GM21447 (cell line): ENCODE measurements around the gene DMD.
"Not testable (repeated sequence)": the region's sequence is repeated elsewhere in the genome, so short reads cannot be mapped to it uniquely, and the experiment has no call there.

Experiments used
- ATAC-seq: cut with Tn5 transposase; IDR thresholded peaks from one replicate; pipeline ENCODE4 v1.9.1; 2021; ENCODE audit not compliant: unreplicated experiment

DMD gene

DNA sequence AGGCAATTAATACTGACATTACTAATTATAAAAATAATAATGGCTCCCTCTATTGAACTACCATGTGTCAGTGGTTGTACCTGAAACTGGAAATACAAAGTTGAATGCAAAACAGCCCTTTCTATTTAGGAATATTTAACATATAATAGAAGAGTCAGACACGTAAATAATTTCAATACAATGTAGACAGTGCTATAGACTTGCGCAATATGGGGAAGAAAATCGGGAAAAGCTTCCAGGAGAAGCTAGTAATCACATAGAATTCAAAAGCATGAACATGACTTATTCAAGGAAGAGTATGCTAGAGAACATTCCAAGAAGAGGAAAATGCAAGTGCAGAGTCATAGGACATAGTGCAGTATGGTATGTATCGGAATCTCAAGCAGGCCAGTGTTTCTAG lies 1730.7 kb downstream of the DMD start:
- no peak for ATAC-seq

DNA sequence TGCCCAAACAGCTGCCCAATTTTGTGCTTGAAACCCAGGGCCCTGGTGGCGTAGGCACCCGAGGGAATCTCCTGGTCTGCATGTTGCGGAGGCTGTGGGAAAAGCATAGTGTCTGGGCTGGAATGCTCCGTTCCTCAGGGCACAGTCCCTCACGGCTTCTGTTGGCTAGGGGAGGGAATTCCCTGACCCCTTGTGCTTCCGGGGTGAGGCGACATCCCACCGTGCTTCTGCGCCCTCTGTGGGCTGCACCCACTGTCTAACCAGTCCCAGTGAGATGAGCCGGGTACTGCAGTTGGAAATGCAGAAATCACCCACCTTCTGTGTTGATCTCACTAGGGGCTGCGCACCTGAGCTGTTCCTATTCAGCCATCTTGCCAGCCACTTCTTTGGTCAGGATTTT lies 1740.1 kb downstream of the DMD start:
- no peak for ATAC-seq

DNA sequence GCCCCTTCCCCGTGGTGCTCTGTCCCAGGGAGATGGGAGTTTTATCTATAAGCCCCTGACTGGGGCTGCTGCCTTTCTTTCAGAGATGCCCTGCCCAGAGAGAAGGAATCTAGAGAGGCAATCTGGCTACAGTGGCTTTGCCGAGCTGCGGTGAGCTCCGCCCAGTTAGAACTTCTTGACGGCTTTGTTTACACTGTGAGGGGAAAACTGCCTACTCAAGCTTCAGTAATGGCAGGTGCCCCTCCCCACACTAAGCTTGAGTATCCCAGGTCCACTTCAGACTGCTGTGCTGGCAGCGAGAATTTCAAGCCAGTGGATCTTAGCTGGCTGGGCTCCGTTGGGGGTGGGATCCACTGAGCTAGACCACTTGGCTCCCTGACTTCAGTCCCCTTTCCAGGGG lies 1740.6 kb downstream of the DMD start:
- ATAC-seq = not testable (repeated sequence)

DNA sequence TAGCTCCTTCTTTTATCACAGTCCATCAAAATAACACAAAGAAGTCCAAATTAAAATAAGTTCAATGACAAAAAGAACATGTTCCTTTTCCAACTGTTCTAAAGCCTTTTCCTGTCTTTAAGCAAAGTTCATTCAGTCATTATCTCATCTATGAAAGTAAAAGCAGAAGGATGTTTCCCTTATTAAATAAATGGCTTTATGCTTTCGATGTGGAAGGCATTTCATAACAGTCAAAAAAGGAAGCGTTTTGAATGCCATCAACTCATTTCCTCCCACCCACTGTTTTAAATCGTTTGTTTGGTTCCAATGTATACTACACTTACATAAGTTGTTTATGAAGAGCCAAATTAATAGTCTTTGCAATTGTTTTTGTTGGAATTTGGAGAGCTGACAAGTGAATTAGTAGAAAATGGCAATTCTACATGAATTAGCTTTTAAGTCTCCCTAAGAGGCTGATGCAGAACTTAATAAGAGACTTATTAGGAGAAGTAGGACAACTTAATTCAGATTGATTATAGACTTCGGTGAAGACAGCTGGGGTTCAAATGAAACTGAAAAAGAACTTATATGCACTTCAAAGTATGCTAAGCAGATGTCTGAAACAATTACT lies 1746.9 kb downstream of the DMD start:
- no peak for ATAC-seq

DNA sequence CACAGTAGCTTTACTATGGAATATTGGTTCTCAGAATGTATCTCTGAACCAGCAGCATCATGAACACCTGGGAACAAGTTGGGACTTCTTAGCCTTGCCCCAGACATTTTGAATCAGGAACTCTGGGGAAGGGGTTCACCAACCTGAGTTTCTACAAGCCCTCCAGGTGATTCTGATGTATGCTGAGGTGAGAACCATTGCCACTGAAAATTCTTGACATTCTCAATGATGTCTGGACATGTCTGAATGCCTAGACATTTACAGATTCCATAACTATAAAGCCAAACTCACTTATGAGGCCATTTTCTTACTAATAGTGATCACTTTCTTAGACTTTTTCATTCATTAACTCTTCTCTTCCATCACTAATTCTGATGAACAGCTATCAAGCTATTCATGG lies 1750.1 kb downstream of the DMD start:
- ATAC-seq = no peak

DNA sequence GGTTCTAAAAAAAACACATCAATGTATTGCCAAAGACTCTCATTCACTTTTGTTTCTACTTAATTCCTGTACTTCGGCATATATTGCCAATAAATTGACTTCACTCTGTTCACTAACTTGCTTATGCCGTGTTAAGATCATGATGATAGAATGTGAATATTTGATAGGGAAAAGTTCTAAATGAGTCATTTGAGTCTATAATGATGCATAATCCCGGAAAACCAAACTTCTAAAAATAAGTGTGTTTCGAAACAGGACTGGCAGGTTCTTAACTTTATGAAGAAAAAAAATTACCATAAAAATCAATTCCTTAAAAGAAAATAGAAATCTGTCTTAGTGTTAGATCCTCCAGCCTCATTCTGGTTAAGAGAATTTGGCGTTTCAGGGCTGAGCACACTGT lies 1752.0 kb downstream of the DMD start:
- no peak for ATAC-seq

DNA sequence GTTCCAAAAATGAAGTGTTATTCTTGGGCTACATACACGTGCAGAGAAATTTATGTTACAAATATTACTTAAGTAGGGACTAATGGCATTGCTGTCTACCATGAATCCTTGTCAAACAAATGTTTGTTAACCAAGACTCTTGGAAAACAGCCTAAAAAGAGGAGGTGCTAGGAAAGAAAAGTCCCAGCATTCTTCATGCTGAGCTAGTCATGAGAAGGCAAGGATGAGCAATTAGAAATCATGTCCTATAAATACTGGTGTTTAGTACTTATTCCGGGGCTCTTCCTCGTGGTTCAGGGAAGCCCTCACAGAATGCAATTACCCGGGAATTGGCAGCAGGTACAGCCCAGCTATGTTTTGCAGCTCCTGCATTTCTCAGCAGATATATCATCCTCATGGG lies 1761.4 kb downstream of the DMD start:
- no peak for ATAC-seq

DNA sequence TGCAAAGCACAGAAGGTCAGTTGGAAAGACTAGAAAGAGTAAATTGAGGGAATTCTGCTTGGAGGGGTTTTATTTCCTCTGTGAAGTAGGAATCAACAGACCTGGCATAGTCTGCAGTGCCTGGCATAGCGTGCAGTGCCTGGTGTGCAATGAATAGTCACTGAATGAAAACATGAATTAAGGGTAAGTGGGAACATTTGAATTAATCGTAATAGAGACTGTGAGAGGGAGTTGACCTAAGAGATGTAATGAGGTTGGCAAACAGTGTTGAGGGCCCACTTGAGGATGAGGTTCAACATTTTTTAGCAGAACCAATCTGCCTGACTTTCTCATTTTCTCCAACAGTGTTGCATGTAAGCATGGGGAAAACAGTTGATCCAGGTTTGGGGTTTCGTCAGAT lies 1762.3 kb downstream of the DMD start:
- no peak for ATAC-seq

DNA sequence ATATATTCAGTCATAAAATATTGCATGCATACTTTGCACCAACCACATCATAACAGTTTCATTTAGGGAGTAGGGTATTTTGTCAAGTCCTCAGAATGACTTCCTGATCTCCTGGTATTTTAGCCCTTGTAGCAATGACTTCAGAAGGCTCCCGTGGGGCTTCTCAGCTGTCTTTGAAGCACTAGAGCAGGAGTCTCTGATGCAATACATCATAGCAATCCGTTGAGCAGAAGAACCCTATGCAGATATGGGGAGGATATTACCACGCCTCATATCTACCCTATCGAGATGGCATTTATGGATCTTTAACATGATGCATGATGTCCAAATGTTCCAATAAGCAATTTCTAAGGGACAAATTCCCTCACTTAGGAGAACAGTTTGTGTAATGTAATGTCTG lies 1765.8 kb downstream of the DMD start:
- no peak for ATAC-seq

DNA sequence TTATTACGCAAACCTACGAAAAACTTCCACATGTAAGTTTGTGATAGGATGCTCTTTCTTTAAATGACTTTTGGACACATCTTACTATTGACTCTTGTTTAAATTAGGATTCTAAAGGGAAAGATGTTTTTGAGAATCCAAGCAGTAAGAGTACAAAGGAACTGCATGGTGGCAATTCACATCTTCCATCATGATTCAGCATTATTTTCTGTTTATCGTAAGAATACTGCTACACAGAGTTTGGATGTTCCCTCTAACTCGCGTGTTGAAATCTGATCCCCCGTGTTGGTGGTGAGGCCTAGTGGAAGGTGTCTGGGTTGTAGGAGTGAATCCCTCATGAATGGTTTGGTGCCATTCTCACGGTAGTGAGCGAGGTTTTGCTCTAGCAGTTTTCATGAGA lies 1767.7 kb downstream of the DMD start:
- ATAC-seq = no peak

DNA sequence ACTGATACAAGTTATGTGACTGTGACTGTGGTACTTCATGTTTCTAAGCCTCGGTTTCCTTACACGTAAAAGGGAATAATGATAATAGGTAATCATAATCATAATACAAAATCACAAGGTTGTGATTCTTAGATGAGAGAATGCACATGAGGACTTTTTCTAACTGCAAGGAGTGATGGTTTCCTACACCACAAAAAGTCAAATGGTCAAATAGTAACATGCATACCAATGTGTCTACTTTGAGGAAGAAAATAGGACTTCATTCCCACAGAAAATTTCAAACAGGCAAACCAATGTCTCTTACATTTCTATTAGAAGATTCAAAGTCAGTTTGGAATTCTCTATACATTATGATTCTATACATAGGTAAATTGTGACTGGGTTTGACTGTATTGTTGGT lies 1770.8 kb downstream of the DMD start:
- ATAC-seq = no peak

DNA sequence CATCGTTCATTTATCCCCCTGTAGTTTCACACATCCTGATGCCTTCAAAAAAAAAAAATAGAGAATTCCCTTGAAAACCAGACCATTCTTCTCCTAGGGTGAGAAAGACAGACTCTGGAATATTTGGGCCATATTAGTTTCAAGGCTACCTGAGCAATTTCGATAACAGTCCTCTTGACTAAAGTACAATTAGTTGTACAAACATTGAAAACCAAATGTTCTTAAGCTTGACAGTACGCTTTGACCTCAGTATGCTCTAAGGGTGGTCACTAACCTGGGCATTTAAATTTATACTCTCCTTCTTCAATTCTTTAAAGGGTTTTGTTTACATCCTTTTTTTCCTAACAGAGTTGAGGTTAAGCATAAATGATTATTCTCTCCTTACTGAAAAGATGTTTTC lies 1774.9 kb downstream of the DMD start:
- ATAC-seq = no peak

DNA sequence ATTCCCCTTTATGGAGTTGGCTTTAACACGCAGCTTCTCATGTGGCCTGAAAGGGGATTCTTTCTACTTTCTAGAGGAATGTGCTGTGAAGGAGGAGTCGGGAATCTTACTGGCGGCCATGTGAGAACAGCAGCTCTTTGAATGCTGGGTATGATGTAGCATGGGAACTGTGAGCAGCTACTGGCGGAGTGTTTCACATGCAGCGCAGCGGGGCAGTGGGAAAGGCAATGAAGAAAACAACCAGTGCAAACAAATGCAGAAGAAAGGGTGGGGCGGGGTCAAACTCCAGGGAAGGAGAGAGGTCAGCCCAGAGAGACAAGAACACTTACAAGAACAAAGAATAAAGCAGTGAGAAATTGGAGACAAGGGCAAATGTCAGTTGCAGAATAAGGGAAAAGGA lies 1775.8 kb downstream of the DMD start:
- no peak for ATAC-seq

DNA sequence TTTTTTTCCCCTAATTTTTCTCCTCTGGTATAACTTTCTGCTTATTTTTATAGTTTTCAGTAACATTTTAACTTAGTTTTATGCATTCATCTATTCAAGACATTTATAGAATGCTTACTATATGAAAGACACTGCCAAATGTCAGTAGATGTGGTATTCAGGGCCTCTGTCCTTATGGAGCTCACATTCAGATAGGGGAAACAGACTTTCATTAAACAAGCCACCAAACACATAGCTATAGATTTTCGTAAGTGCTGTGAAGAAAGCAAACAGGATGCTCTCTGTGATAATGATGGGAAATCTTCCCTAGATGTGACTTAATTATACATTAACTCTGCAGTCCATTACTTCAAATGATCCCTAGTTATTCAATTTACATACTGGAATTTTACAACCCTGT lies 1777.5 kb downstream of the DMD start:
- ATAC-seq = no peak

DNA sequence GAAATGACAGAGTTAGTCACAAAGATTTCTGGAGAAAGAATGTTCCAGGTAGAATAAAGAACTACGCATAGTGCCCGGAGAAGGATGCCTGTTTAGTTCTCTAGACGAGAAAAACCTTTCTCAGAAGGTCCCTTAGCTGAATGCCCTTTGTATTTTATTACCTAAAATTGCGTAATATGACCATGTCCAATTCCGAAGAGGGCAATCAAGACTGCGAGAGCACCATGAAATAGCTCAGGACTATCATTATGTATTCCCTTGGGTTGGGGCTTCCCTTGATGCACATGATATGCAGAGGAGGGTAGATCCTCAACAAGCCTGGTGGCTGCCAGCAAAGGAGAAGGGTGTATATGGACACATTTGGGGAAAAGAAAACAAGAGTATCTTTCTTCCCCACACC lies 1781.4 kb downstream of the DMD start:
- ATAC-seq = no peak

DNA sequence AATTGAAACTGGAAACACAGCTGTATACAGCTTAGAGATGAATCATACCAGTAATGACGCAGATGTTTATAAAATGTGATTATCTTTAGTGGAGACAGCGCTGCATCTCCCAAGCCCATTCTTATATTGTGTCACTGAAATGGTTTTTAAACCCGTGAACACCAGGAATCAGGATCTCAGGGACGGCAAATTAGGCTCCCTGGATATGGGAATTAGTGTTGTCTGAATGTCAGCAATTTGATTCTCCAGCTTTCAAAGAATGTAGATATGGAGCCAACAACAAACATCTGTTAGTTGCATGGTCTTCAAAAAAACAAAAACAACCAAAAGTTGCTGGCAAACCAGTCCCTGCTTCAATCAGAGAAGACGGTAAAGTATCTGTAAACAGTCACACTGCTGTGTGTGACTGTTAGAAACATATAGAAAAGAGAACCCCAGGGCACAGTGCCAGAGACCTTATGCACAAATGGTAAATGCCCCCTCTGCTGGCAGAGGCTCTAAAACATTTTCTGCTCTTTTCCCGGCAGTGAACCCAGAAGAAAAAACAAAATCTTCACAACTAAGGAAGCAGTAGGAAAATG lies 1787.7 kb downstream of the DMD start:
- no peak for ATAC-seq

DNA sequence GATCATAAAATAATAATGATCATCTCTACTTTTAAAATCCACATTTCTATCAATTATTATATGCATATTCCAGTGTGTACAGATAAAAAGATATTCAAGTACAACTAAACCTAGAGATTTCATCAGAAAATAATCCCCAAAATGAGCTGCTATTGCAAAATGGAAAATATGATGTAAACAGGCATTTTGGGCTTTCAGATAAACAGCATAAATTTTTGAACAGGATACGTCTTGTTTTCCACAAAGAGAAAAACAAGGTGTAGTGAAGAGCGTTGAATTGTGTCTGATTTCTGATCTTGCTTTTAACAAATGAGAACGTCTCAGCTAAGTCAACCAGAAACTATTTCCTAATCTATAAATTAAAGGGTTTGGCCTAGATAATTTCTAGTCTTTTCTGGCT lies 1789.9 kb downstream of the DMD start:
- no peak for ATAC-seq

DNA sequence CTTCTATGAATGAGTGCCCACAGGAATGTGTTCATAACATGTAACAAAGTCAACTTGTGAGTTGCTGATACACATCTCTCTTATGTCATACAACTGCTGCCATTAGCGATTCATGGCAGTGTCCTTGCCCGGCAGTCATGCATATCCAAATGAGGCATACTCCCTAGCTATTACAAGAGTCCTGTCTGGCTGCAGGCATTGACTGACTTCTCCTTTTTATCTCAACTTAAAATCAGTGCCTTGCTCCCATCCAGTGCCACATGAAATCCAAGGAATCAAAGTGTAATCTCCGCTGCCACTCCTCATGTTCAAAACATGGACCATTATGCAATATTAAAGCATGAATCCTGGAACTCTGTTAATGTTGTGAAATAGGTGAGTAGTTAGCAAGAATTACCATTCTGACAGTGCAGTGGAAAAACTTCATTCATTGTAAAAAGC lies 1790.6 kb downstream of the DMD start:
- ATAC-seq = no peak

DNA sequence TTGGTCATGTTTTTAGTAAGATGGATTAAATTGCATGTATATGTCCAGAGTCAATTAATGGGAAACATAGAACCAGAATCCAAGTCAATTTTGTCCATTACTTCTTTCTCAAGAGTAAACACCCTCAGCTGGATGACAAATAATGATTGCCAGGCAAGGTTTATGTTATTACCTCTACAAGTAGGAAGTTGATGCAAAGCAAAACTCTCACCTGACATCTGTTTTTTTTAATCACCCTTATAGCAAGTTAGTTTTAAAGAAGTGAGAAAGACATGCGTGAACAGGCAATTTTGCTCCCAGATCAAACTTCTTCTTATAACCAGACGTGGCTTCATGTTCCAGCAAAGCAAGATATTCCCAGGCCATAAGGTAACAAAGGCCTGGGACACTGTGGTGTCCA lies 1791.0 kb downstream of the DMD start:
- ATAC-seq = no peak

DNA sequence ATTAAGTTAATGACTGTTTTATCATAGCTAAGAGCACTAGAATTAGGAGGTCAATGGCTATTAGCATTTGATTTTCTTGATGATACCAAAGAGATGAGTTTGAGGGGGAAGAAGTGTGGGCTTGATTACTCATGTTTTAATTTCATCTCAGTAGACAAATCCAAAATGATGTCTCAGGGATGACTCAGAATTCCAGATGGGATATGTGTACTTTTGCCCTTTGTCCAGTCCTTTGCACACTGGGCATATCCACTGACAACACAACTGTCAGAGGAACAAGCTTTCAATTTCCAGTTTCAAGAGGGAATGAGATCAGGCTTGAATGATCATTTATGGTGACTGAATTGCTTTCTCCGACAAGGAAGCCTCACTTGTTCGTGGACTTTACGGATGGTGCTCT lies 1814.2 kb downstream of the DMD start:
- ATAC-seq = no peak

DNA sequence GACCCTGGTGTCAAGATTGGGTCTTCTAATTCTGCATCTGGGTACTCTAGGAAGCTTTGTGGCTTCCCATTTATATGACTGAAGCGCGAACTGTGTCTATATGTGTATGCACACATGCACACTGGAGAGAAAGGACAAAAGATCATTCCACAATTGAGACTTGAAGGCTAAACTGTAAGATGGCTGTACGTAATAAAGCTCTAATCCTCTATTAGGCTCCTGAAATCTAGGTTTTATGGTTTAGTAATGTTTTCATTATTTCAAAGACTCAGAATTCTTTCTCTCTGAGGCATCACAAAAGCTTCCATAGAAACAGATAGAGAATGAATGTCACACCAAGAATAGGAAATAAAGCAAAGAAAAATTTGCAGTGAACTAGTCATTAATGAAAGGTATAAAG lies 1818.8 kb downstream of the DMD start:
- no peak for ATAC-seq

DNA sequence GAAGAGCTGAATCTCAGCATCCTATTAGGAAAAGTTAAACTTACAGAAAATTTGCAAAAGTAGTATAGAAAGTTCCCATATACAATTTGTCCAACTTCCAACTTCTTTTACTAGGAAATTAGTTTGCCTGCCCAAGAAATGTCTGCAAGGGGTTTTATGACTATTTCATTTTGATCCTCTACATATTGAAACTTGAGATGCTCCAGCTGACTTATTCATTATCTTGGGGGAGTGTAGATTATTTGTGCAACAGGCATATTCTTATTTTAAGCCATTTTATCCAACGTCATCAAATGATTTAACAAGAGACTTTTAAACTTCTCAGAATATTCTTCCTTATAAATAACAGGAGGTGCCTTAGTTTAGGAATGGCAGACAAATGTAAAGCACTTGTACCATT lies 1822.4 kb downstream of the DMD start:
- ATAC-seq = no peak

DNA sequence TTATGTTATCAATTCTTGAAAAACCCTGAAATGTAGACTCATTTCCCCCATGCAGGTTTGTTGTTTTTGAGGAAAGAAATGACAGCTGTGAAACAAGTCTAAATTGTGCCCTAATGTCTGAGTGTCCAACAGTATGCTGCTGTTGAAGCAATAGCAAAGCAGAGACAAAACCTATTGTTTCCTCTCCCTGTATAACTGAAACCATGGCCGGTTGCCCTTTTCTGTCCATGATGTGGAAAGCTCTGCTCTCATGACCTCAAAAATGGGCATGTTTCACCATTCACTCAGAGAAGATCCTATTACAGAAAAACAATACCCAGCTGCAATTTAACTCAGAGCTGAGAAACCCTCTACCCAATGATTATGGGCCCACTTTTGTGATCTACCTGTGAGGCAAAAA lies 1826.9 kb downstream of the DMD start:
- no peak for ATAC-seq
